Naive B cell (primary cell): ENCODE results near the gene BRCA2. TPM values are rescaled to one million over a fixed set of nuclear protein-coding genes. Genes with fewer than 3 reads are reported as not detected.

Source experiments
- ATAC-seq, 2 donors: fragments of 150-1000 bp; cut with Tn5 transposase; 2 replicates each; pipeline ENCODE4 v1.10.0; 2021; ENCODE audit warnings: low read depth in 2 of 2, mild to moderate bottlenecking in 2 of 2, moderate library complexity in 2 of 2
- DNase-seq: peaks from one replicate; pipeline ENCODE4 v3.0.0; 2022
- H3K27ac Mint-ChIP-seq, 6 donors: one replicate each; pipeline ENCODE4 v1.8.0; 2020 to 2022; ENCODE audit warnings: mild to moderate bottlenecking in 6 of 6, mixed read lengths in 6 of 6, moderate library complexity in 5 of 6, inconsistent platforms in 2 of 6
- H3K27me3 Mint-ChIP-seq, 3 donors: one replicate each; pipeline ENCODE4 v1.8.0; 2021 to 2022; ENCODE audit warnings: mixed read lengths in 3 of 3, mild to moderate bottlenecking in 1 of 3
- H3K36me3 Mint-ChIP-seq, 2 donors: one replicate each; pipeline ENCODE4 v1.8.0; 2020 to 2022; ENCODE audit warnings: mixed read lengths in 2 of 2, inconsistent platforms in 1 of 2, mild to moderate bottlenecking in 1 of 2
- H3K4me1 Mint-ChIP-seq, 3 donors: one replicate each; pipeline ENCODE4 v1.8.0; 2020 to 2022; ENCODE audit warnings: mixed read lengths in 3 of 3, inconsistent platforms in 1 of 3, mild to moderate bottlenecking in 1 of 3, moderate library complexity in 1 of 3
- H3K4me3 Mint-ChIP-seq, 8 donors: one replicate each; pipeline ENCODE4 v1.8.0; 2020 to 2022; ENCODE audit warnings: mild to moderate bottlenecking in 8 of 8, mixed read lengths in 8 of 8, moderate library complexity in 8 of 8, inconsistent platforms in 2 of 8
- H3K9me3 Mint-ChIP-seq, 7 donors: one replicate each; pipeline ENCODE4 v1.8.0; 2020 to 2022; ENCODE audit warnings: mixed read lengths in 7 of 7, mild to moderate bottlenecking in 5 of 7, inconsistent platforms in 2 of 7, moderate library complexity in 1 of 7
- polyA plus RNA-seq, 6 donors: library from polyadenylated mRNA; unstranded; fragments of 300-500 nt; fragmentation: Illumina TruSeq; gene quantifications; one replicate each; pipeline ENCODE4 v1.2.3, GENCODE V29; 2021; ENCODE audit warnings: low read depth in 6 of 6

The BRCA2 gene
- polyA plus RNA-seq, 6 donors from 2014 or later: 2.9 to 6.6 (median 4.5) TPM

DNA sequence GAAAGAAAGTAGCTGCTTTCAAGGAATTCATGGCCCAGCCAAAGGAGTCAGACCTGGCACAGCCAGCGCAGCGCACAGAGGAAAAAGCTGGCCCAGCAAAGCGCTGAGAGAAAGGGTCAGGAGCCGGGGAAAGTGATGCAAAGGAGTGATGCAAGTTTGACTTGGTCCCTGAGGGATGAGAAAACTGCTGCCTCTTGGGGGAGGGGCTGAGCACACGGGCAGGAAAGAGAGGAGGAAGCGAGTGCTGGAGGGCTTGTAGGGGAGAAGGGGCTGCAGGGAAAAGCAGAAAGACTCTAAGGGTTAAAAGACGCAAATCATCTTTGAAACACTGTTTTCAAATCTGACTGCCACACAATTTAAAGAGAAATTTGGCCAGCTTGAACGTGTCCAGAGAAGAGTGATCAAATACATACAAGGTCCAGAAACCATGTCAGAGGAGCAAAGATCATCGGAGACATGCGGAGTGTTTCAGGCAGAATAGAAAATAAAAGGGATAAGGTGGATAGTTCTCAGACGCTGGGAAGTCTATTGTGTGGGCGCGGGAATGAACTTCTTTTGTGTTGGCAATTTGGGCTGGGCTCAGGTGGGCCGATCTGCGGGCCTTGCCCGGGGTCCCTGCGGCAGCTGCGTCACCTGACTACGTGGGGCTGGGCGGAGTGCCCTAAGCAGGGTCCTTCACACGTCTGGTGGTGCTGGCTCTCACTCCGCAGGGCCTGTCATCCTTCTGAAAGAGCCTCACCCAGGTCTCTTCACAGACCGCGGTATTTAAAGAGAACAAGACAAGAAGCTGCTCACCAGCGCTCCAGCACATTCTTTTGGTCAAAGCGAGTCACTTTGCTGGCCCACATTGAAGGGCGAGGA lies 94.5 kb downstream of the BRCA2 start:
- peak overlapping the region in 4 of 6 donors; percentile 43 to 92 (median 74) for H3K27ac Mint-ChIP-seq
- no peaks in the 10 kb centered on the region for H3K9me3 Mint-ChIP-seq
- peaks cover 15 to 28% (median 22%) of the 10 kb centered on the region in 3 donors for H3K4me1 Mint-ChIP-seq
- H3K4me3 Mint-ChIP-seq: peak overlapping the region in 1 of 8 donors; percentile 53
- H3K27me3 Mint-ChIP-seq: no peaks in the 10 kb centered on the region
- ATAC-seq (no peak), DNase-seq (no peak)
- H3K36me3 Mint-ChIP-seq: peaks cover 9 to 16% of the 10 kb centered on the region in 2 donors

GRCh38 chr13:32413284-32413683 lies 98.0 kb downstream of the BRCA2 start:
- Mint-ChIP-seq H3K27me3 (no peaks in the 10 kb centered on the region), H3K27ac (peak overlapping the region in 1 of 6 donors; percentile 38), H3K36me3 (peaks cover 0 to 6% of the 10 kb centered on the region in 2 donors), H3K4me3 (no peak overlapping the region), H3K9me3 (peaks cover 0 to under 1% (median 0%) of the 10 kb centered on the region in 7 donors), H3K4me1 (peaks cover 23 to 36% (median 32%) of the 10 kb centered on the region in 3 donors)
- DNase-seq: no peak
- ATAC-seq: no peak

- no peak for ATAC-seq
- Mint-ChIP-seq H3K4me1 (peaks cover 21 to 30% (median 23%) of the 10 kb centered on the region in 3 donors), H3K4me3 (no peak overlapping the region), H3K9me3 (peaks cover 0 to 10% (median 4%) of the 10 kb centered on the region in 7 donors), H3K27ac (peak overlapping the region in 2 of 6 donors; percentile 3 to 21), H3K27me3 (no peaks in the 10 kb centered on the region), H3K36me3 (peaks cover 7 to 8% of the 10 kb centered on the region in 2 donors)
- DNase-seq: no peak
Measured at GRCh38 chr13:32414580-32414979, 99.3 kb downstream of the BRCA2 start.

DNA sequence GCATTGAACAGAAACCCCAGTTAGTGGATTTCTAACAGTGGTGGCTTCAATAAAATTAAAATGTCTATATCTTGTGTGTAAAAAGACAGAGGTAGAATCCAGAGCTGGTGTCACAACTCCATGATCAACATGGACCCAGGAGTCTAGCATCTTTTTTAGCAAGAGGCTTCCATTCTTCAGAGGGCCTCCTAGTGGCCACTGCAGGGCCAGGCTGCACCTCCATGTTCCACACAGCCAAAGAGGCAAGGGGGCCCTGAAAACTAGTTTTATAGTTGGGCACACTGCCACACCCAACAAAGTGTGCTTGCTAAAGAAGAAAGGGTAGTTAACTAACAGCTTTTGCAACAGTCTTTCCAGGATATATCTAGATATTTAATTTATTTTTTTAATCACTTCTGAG lies 99.7 kb downstream of the BRCA2 start:
- H3K27me3 Mint-ChIP-seq: no peaks in the 10 kb centered on the region
- DNase-seq: no peak
- peaks cover 18 to 25% (median 19%) of the 10 kb centered on the region in 3 donors for H3K4me1 Mint-ChIP-seq
- peaks cover 11 to 13% of the 10 kb centered on the region in 2 donors for H3K36me3 Mint-ChIP-seq
- ATAC-seq: peak; percentile 37 to 54
- H3K4me3 Mint-ChIP-seq: no peak overlapping the region
- peak overlapping the region in 2 of 6 donors; percentile 3 to 21 for H3K27ac Mint-ChIP-seq
- peaks cover 0 to 12% (median 5%) of the 10 kb centered on the region in 7 donors for H3K9me3 Mint-ChIP-seq

DNA sequence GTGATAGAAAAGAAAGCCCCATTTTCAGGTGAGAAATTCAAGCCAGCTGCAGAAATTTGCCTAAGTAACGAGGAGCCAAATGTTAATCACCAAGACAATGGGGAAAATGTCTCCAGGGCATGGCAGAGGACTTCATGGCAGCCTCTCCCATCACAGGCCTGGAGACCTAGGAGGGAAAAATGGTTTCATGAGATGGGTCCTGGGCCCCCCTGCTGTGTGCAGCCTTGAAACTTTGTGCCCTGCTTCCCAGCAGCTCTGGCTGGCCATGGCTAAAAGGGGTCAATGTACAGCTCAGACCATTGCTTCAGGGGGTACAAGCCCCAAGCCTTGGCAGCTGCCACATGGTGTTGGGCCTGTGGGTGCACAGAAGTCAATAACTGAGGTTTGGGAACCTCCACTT lies 102.7 kb downstream of the BRCA2 start:
- no peak for ATAC-seq
- no peak overlapping the region for H3K4me3 Mint-ChIP-seq
- H3K27me3 Mint-ChIP-seq: no peaks in the 10 kb centered on the region
- H3K36me3 Mint-ChIP-seq: peaks cover 15 to 16% of the 10 kb centered on the region in 2 donors
- peaks cover 20 to 30% (median 22%) of the 10 kb centered on the region in 3 donors for H3K4me1 Mint-ChIP-seq
- no peak overlapping the region for H3K27ac Mint-ChIP-seq
- H3K9me3 Mint-ChIP-seq: peaks cover 0 to 12% (median 5%) of the 10 kb centered on the region in 7 donors
- no peak for DNase-seq

- ATAC-seq (no peak), DNase-seq (no peak)
- Mint-ChIP-seq H3K27ac (no peak overlapping the region), H3K9me3 (peaks cover 0 to 12% (median 5%) of the 10 kb centered on the region in 7 donors), H3K4me3 (no peak overlapping the region), H3K36me3 (peaks cover 15 to 20% of the 10 kb centered on the region in 2 donors), H3K27me3 (no peaks in the 10 kb centered on the region), H3K4me1 (peaks cover 31 to 44% (median 33%) of the 10 kb centered on the region in 3 donors)
Measured at GRCh38 chr13:32419862-32420261, 104.6 kb downstream of the BRCA2 start.

- Mint-ChIP-seq H3K27me3 (no peaks in the 10 kb centered on the region), H3K27ac (peak overlapping the region in 2 of 6 donors; percentile 19 to 84), H3K4me1 (peaks cover 46 to 51% (median 50%) of the 10 kb centered on the region in 3 donors), H3K36me3 (peaks cover 14 to 21% of the 10 kb centered on the region in 2 donors), H3K9me3 (peaks cover 0 to 9% (median 5%) of the 10 kb centered on the region in 7 donors), H3K4me3 (peak overlapping the region in 2 of 8 donors; percentile 54 to 70)
- no peak for ATAC-seq
- DNase-seq: no peak
Measured at GRCh38 chr13:32423592-32423991, 108.3 kb downstream of the BRCA2 start.

DNA sequence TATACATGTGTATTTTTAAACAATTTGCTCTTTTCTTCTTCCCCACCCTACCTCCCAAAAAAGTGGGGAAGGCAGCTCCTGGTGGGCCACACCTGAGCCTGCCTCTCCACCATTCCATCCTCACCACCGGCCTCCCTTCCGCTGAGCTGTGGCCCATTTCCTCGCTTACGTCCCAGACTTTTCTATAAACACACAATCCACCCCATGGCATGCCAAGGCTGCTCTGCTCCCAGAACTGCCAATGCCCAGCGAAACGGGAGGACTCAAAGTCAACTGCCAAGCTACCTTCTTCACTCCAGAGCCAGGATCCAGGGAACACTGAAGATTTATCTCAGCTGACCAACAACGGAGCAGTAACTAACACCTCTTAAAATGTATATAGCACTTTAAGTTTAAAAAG lies 109.8 kb downstream of the BRCA2 start:
- Mint-ChIP-seq H3K27ac (peak overlapping the region; percentile 91 to 100 (median 96)), H3K4me3 (peak overlapping the region; percentile 26 to 99 (median 76)), H3K27me3 (no peaks in the 10 kb centered on the region), H3K9me3 (peaks cover 0 to under 1% (median 0%) of the 10 kb centered on the region in 7 donors), H3K36me3 (peaks cover 6 to 10% of the 10 kb centered on the region in 2 donors), H3K4me1 (peaks cover 50 to 59% (median 54%) of the 10 kb centered on the region in 3 donors)
- DNase-seq: no peak
- no peak for ATAC-seq

- H3K36me3 Mint-ChIP-seq: peaks cover 4 to 8% of the 10 kb centered on the region in 2 donors
- peak overlapping the region; percentile 95 to 100 (median 98) for H3K27ac Mint-ChIP-seq
- H3K27me3 Mint-ChIP-seq: no peaks in the 10 kb centered on the region
- ATAC-seq: peak; percentile 41 to 42
- peak overlapping the region; percentile 91 to 99 (median 96) for H3K4me3 Mint-ChIP-seq
- H3K4me1 Mint-ChIP-seq: peaks cover 51 to 62% (median 52%) of the 10 kb centered on the region in 3 donors
- DNase-seq: peak; percentile 71
- H3K9me3 Mint-ChIP-seq: no peaks in the 10 kb centered on the region
Measured at GRCh38 chr13:32426191-32426989, 111.1 kb downstream of the BRCA2 start.

- Mint-ChIP-seq H3K4me3 (peak overlapping the region; percentile 94 to 99 (median 96)), H3K9me3 (no peaks in the 10 kb centered on the region), H3K27me3 (no peaks in the 10 kb centered on the region), H3K4me1 (peaks cover 47 to 61% (median 49%) of the 10 kb centered on the region in 3 donors), H3K27ac (peak overlapping the region; percentile 95 to 100 (median 98)), H3K36me3 (peaks cover 4 to 8% of the 10 kb centered on the region in 2 donors)
- DNase-seq (peak; percentile 74), ATAC-seq (peak; percentile 32 to 40)
Measured at GRCh38 chr13:32426990-32427851, 111.9 kb downstream of the BRCA2 start.

GRCh38 chr13:32427852-32428580 lies 112.7 kb downstream of the BRCA2 start, which contains the start of gene N4BP2L1:
Gene N4BP2L1 (minus strand): TSS chr13:32428130. CDS start chr13:32428082, 48 bp downstream.
- H3K4me1 Mint-ChIP-seq: peaks cover 43 to 53% (median 45%) of the 10 kb centered on the region in 3 donors

More at GRCh38 chr13:32427852-32428580, 112.7 kb downstream of the BRCA2 start, which contains the start of gene N4BP2L1:
- Mint-ChIP-seq H3K27ac (peak within 1 kb of the TSS; percentile 97 to 100 (median 98)), H3K9me3 (no peaks in the 10 kb centered on the region), H3K36me3 (peaks cover 4 to 8% of the 10 kb centered on the region in 2 donors), H3K27me3 (no peaks in the 10 kb centered on the region), H3K4me3 (peak within 1 kb of the TSS; percentile 94 to 99 (median 97))
- ATAC-seq: peak; percentile 66 to 69
- peak; percentile 89 for DNase-seq
